SW480 (cell line): Measurements from ENCODE around the gene SDC3.
A peak's percentile ranks its signal among the peaks of the same experiment; 100 is the strongest.

Experiments
- DNase-seq: peaks from one replicate; pipeline ENCODE4 v3.0.0-alpha.2; 2016; ENCODE audit warnings: low spot score

The SDC3 gene

DNA sequence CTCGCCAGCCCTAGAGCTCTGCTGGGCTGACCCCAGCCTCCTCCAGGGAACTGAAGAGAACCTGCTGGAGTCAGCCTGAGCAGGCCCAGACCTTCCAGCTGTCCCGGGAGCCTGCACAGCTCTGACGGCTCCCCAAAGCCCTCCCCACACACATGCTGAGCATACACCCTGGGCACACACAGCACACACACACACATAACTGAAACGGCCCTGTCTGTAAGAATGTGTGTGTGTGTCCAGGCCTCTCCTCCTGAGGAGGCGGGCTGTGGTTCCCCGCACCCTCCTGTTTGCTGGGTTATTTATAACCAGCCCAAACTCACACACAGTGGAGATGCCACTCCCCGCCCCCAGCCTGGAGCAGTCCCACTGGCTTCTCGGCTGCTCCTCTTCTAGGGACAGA, 20.2 kb downstream of the SDC3 start:
- DNase-seq: peak; percentile 68

DNA sequence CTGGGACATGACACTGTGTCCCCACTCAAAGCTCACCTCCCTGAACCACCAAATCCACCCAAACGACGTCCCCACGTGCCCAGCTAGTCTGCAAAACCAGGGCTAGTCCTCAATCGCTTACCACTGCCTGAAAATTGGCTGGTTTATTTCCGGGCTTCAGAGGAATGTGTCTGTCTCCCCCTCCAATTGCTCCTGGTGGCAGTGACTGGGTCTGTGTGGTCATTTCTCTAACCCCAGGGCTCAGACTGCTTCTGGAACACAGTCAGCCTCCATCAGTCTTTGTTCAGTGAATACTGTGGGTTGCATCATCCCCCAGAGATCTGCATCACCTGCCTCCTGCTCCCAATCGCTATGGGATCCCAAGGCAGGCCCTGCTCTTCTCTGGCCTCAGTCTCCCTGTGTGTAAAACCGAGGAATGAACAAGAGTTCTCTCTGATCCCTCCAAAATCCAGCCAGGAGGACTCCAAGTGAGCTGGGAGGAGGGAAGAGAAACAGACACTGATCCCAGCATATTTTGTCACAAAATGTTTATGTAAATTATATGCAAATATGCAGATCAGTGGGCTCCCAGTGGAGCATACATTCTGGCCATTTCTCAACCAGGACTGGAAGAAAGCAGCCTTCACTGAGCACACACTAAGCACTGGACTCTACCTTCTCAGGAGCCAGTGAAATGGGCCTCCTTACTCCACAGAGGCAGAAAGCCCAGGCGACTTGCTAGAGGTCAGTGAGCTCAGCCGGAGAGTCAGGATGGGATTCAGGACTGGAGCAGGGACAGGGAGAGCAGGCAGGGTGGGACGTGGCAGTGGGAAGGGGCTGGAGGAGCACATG, 20.9 kb downstream of the SDC3 start:
- peak; percentile 40 for DNase-seq

DNA sequence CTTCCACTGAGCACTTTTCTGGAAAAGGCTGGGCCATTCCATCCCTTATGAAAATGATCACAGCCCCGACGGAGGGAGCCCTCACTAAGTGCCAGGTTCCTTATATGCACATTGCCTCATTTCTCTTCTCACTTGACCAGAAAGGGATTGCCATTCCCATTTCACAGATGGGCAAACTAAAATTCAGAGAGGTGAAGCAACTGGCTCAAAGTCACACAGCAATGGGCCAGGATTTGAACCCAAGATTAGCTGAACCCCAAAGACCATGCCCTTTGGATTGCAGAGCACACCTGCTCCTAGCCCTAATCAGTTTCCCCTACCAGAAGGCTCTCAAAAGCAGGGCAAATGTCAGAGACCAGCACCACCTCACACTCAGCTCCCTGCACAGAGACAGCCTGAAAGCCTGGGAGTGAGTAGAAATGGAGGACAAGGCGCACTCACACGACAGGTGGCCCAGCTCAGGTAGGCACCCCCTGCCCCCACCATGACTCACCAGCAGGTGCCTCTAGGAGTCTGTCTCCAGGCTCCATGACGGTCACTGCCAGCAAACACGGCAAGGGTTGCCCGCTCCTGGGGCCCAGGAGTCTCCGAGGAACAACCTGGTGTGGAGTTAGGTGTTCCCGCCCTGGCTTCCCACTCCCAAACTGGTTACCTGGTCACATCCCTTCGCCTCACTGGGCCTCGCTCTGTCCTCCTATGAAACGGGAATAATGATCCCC, 21.7 kb downstream of the SDC3 start:
- no peak for DNase-seq

DNA sequence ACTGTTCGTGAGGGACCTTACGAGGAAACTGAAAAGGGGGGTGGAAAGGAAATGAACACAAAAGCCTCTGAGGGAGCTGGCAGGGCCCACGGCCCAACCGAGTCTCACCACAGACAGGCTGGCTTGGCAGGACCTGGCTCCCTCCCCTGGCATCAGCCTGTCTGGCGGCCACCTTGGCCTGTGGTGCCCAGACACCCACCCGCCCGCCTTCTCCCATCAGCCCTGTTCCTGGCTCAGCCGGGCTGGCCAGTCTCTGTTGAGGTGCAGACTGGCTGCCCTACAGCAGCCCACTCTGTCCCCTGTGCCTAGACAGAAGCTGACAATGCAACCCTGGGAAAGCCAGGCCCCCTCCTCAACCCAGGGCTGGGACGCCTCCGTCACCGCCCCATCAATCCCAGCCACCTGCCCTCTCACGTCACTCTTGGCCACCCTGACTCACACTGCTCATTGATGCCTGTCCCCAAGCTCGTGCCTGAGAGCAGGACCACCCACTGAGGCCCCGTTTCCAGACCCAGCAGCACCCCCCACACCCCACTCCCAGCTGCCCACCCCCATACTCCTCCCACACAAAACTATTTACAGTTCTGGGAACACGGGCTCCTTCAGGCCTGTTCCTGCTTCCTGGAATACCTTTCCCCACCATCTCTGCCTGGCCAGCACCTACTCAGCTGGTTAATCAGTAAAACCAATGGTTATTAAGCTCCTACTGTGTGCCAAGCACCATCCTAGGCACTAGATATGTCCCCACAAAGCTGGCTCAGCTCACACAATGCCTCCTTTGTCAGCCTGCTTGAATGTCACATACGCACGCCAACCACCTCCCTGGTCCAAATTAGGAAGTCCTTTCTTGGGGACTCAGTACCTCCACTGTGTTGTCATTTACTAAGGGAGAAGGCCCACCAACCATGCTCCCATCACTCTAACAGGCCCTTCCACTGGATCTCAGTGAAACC, 22.7 kb downstream of the SDC3 start:
- no peak for DNase-seq

DNA sequence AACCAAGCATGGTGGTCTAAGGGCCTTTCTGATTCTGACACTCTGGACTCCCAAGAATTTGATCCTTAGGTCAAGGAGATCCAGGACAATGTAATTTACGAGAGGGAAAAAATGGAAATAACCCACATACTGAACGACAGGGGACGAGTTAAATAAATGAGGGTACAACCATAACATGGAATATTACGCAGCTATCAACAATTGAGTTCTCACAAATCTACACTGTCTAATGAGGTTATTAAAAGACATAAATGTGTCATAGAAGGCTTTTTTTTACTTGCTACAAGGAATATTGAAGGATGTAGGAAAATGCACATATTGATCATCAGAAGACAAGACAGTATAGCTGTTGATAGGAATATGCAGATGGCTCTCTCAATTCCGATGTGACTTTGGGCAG, 23.8 kb downstream of the SDC3 start:
- DNase-seq: no peak

DNA sequence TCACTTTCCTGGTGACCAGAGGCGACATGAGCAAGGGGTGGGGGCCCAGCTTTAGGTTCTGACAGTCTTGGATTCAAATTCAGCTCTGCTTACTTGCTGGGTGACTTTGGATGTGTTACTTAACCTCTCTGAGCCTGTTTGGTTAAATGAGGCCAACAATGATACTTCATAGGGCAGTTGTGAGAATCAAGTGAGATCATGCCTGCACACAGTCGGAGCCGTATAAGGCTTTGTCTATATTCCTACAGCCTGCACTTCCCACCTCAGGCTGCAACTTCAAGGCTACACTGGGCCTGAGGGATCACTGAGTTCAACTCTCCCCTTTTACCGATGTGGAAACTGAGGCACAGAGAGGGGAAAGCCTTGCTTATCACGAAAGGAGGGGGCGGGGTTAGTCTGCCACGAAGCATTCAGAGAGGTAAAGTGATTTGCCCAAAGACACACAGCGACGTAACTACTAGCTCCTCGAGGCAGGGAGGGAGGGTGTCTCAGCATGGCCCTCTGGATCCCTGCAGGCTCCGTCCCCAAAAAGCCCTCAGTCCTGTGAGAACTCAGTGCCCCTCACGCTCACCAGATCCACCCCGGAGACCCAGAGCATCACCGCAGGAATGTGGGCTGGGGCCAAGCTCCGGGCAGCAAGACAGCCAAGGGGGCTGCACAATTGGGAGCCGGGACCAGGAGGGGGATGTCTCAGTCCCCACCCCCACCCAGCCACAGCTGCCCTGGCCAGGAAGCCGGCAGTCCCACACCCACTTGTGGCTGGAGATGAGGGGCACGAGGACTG, 25.0 kb downstream of the SDC3 start:
- DNase-seq: no peak

DNA sequence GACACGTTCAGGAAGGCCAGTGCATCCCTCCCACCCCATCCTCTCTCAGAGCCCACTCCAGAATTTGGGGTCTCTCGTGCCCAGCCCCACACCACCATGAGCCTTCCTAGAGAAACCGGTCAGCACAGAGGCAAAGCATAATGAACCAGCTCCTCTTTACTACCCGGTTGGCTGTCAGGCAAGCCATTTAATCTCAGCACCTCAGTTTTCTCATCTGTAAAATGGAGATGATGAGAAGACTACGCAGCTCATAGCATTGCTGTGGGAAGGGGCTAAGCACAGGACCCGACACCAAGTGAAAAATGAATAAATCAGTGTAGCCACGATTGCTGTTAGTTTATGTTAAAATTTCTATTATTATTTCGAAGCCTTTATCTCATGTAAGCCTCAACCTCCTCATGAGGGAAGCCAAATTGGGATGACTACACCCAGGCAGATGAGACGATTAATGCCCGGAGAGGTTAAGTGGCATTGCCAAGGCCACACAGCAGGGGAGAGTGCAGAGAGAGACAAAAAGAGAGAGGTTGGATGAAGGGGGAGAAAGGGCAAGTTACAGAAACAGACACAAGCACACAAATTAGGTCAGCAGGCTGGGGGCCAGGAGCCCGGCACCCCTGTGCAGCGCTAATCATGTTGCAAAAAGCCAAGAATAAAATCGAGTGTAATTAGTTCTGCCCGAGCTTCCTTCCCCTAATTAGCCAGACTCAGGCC, 25.7 kb downstream of the SDC3 start:
- no peak for DNase-seq

DNA sequence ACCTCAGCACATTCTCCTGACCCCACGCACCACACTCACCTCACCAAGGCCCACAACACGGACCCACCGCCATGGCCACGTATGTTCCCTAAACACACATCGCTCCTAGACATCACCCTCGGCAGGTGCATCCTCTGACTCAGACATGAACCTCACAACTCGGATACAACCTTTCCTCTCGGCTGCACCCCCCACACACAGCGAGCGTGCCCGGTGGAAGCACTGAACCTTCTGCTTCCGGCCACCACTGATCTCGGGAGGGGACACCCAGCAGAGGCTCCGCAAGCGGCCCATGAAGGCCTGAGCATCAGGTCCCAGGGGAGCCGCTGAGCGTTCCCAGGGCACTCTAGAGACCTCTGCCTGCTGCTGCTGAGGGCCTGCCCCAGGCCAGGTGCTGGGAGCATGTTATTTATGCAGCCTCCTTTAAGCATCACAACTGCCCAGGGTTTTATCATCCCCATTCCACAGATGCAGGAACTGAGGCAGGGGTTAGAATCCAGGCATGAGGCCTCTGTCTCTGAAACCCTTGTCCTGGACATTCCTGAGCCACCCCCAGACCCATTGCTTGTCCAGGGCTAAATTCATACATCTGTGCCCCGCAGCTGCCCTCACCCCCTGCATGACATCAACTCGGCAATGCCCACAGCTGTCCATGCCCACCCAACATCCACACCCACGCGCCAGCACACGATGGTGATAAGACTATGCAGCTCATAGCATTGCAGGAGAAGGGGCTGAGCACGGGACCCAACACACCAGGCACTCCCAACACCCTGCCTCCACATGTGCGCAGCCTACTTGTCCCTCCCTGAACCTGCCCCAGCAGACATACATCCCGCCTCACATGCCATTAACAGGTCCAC, 27.0 kb downstream of the SDC3 start:
- no peak for DNase-seq

DNA sequence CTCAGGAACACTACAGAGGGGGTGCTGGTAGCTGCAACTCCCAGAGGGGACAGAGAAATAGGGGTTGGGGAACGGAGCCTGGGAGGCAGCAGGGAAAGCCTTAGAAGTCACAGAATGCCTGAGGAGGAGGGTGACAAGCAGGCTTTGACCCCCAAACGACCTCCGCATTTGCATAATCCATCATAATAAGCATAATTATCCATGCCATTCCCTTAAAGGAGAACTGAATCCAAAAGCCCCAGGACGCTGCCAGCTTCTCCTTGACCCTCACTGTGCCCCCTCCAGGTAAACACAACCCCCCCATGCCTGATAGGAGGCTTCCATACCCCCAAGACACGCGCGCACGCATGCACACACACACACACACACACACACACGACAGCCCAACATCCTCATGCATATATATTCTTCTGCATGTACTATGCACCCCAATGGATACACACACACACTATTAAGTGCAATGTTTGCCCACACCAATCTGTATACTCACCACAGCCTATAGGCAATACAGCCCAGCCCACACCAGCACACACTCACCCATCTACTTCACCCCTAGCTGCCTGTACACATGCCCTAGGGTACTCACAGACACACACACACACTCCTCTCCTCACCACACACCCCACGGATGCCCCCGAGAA, 27.8 kb downstream of the SDC3 start:
- no peak for DNase-seq

DNA sequence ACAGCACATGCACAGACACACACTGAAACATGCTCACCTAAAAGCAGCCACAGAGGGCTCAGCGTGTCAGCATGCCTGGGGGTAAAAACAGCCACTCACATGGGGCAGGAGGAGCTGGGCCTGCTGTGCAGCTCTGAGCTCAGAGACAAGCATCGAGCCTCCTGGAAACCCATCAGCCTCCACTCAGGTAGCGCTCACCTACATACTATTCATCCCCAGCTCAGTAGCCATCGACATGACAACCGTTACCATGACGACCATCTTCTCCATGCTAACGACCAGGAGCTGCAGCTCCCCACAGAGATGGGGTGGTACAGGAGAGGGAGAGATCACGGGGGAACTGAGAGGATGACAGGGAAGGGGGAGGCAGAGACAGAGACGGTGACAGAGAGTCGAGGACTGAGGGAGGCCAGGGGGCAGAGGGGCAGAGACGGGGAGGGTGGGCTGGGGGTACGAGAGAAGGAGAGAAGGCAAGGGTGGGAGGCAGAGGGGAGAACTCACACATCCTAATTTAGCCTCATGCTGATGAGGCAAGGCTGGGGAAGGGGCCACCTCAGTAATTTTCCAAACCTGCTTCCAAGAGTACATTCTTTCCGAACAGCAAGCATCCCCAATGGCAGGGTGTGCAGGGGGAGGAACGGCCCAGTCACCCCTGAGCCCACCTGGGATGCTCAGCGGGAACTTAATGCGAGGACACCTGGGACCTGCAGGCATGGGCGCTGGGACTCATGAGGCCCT, 28.4 kb downstream of the SDC3 start:
- no peak for DNase-seq

DNA sequence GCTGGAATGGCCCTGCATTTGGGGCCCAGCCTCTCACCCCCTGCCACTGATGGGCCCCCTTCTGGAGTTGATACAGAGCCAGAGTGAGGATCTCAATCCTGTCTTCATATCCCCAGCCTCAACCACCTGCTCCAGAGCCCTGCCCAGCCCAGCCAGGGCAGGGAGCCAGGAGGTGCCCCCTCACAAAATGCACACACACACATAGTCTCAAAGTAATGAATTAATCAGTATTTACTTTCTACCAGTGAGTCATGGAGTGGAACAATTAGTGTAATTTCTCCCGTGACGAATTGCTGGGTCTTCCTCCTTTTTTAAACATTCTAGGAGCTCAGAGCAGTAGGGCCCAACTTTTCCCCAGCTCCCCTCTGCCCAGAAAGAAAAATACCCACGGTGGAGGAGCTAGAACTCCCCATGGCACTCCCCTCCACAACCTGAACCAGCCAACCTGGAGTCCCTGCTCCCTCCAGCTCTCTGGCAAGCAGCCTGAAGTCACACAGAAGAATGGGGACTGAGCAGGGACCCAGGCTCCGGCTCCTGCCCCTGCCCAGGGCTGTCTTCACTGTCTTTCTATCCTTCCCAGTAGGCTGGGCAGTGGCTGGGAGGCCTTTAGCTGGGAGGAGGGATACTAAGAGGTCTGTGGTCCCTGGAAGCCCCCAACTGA, 29.3 kb downstream of the SDC3 start:
- no peak for DNase-seq

DNA sequence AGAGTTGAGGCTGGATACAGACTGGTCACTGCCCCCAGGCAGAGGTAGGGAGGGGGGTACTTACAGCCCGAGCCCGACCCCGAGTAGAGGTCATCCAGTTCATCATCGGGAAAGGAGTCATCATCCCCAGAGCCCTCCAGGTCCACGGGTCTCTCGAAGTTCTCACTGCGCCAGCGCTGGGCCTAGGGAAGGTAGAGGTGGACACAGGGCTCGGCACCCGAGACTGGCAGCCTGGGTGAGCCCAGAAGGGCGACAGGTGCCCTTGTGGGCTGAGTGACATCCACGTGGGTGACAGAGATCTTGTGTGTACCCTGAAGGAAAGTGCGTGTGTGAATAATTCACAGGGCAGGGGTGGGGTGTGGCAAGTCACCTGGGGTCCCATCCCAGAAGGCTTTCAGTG, 30.0 kb downstream of the SDC3 start:
- no peak for DNase-seq

DNA sequence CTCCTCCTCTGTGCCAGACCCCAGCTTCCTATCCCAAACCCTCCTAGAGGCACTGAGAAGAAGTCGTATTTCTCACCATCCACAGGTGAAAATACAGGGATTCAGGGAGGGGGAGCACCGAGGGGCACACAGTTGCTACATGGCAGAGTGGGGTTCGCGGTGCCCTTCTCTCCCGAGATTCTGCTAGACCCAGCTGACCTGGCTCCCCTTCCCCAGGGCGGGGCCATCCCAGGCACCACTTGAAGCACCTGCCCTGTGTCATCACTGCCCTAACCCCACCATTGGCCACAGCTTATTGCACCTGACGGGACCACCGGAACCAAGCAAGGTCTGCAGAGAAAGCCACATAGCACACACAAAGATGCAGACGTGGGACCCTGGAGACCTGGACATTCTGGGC, 30.5 kb downstream of the SDC3 start:
- no peak for DNase-seq

DNA sequence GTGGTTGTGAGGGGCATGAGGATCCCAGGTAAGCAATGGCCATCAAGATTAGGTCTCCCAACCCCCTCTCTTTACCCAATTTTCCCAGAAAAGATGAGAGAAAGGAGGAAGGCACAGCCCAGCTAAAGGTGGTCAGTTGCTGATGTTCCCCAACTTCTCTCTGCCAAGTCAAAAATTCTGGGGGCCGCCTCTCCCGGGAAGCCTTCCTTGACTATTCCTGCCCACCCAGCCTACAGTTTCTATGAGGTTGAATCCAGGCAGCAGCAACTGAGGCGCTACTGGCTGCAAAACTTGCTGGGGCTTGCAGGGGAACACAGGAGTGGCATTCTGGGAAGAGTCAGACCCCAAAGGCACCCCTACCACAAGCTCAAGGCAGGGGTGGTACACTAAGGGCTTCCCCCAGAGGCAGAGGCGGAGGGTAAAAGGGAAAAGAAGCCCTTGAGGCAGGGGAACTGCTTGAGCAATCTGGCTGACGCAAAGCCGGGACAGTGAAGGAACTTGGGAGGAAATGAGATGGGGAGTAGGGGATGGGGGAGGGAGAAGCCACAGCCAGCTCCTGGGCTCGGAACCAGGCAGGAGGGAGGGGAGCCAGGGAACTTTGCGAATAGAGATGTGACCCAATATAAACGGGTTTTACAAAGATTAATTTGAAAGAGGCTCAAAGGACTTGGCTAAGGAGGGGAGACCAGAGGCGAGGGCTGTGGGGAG, 31.2 kb downstream of the SDC3 start:
- no peak for DNase-seq

DNA sequence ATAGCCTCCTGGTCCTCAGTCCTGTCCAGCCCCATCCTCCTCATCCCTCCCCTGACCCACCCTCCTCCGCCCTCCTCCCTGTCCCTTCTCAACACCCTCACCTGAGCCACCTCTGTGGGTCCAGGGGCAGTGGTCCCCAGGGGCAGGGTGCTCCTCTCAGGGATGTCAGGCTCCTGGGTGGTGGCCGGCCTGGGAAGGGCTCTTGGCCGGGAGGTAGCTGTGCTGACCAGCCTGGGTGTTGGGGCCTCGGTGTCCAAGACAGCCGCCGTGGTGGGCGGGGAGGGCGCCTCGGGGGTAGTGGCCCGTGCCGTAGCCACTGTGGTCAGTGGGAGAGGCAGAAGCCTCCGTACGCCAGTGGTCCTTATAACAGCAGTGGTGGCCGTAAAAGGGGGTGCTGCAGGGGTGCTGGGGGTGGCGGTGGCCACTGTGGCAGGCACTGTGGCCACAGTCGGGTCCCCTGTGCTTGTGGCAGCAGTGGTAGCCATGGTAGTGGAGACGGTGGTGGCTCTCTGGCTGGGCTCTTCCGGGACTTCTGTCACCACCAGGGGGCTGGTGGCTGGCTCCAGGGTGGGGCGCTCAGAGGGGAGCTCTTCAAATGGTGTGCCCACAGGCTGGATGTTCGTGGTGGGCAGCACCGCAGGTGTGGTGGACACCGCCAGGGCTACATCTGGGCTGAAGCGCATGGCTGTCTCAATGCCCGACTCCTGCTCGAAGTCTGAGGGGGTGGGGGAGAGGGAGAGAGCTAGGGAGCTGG, 31.9 kb downstream of the SDC3 start:
- no peak for DNase-seq

DNA sequence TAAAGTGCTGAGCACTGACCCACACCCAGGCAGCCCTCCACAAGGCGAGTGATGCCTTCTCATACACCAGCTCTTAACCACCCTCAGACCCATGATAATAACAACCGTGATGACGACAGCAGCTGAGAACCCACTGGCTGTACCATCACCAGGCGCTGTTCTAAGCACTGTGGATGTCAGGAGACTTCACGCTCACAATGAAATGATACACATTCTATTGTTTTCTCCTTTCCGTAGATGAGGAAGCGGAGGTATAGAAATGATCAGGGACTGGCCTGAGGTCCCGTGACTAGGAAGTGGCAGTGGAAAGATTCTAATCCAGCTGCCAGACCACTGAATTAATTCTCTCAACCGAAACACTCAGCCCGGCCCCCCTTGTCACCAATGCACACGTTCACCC, 32.6 kb downstream of the SDC3 start:
- no peak for DNase-seq

DNA sequence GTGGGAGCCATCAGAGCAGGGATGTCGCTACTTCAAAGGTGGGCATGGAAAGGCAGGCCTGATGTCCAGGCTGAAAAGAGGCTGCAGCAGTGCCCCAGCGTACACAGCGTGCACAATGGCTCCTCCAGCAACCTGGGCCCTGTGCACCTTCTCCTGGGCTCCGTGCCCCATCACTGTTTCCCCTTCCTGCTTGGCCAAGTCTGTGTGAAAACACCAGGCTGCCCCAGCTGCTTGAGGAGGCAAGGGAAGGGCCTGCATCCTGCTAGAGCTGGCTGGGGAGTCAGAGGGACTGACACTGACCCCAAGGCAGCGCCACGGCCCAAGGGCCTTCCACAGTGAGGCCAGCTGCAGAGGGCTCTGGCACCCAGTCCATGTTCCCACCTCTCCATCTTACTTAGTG, 33.4 kb downstream of the SDC3 start:
- DNase-seq: no peak
